K562 (cell line): Measurements from ENCODE around the gene TFAP2B. TPM values are rescaled to one million over a fixed set of nuclear protein-coding genes. Genes with fewer than 3 reads are reported as not detected.

Source experiments
- ATAC-seq: fragments of 200-7000 bp; cut with Tn5 transposase; 3 replicates; pipeline ENCODE4 v1.9.1; 2020; ENCODE audit warnings: moderate library complexity
- BruUV-seq: library from RNA; stranded (reverse); fragments of 400-500 nt; replicated peaks from 2 replicates; lab custom pipeline; 2021; lab: Mats Ljungman, UMichigan
- CTCF ChIA-PET: fragments of 300-600 bp; formaldehyde crosslinking; extraction: SDS; loops from one replicate; lab custom pipeline; 2021; ENCODE audit warnings: low intra/inter-chr PET ratio; lab: Yijun Ruan, JAX
- POLR2A ChIA-PET: fragments of 300-600, 350-650 bp; sonication (Branson Sonifier 250); formaldehyde crosslinking; extraction: SDS; loops from one replicate; lab custom pipeline; 2021; ENCODE audit warnings: antibody characterized with exemption, inconsistent platforms; lab: Yijun Ruan, JAX
- DNase-seq, 4 experiments: peaks; one replicate each; pipeline versions ENCODE4 v3.0.0 to v3.0.0-alpha.2; 2011 to 2018; ENCODE audit warnings: low spot score in 3 of 4, mixed read lengths in 3 of 4; ENCODE audit errors: extremely low read depth in 1 of 4
- FAIRE-seq: peaks from 2 replicates; lab custom pipeline; 2011; peaks lifted over from hg19 to GRCh38; lab: Jason Lieb, UNC
- H2AFZ ChIP-seq: 2 replicates; pipeline ENCODE4 v1.6.0; 2011; ENCODE audit warnings: low read depth, low read length, control low read depth, inconsistent platforms
- H3K27ac ChIP-seq: fragments of 200-600 bp; 3 replicates; pipeline ENCODE4 v1.8.0; 2011; ENCODE audit warnings: low read depth, mild to moderate bottlenecking, control low read depth, inconsistent platforms, low read length, moderate library complexity, mixed read lengths; ENCODE audit errors: extremely low read depth
- H3K27me3 ChIP-seq, 2 experiments: fragments of 300-600 bp in 1 of 2; 2 replicates in 1 of 2; 3 replicates in 1 of 2; pipeline versions ENCODE4 v1.6.0 to v1.8.0; 2011; ENCODE audit warnings: inconsistent platforms in 2 of 2, low read length in 2 of 2, mild to moderate bottlenecking in 1 of 2, mixed read lengths in 1 of 2, moderate library complexity in 1 of 2; ENCODE audit not compliant: control insufficient read depth in 2 of 2, insufficient read depth in 2 of 2
- H3K36me3 ChIP-seq: fragments of 300-600 bp; 3 replicates; pipeline ENCODE4 v1.8.0; 2011; ENCODE audit warnings: mild to moderate bottlenecking, low read length, inconsistent platforms; ENCODE audit not compliant: control insufficient read depth, insufficient read depth
- H3K4me1 ChIP-seq, 2 experiments: fragments of 200-600 bp in 1 of 2; replicated peaks in 1 of 2; 2 replicates in 1 of 2; 3 replicates in 1 of 2; pipeline versions ENCODE4 v1.5.1 to v1.8.0; 2011; ENCODE audit warnings: inconsistent platforms in 2 of 2, low read length in 2 of 2, mild to moderate bottlenecking in 1 of 2, mixed read lengths in 1 of 2, moderate library complexity in 1 of 2; ENCODE audit not compliant: control insufficient read depth in 2 of 2, insufficient read depth in 2 of 2
- H3K4me2 ChIP-seq: 2 replicates; pipeline ENCODE4 v1.6.1; 2011; ENCODE audit warnings: low read length, control low read depth, inconsistent platforms, mixed read lengths; ENCODE audit not compliant: insufficient read depth
- H3K4me3 ChIP-seq: fragments of 200-600 bp; sonication (generic), shearing (Covaris generic); 2 replicates; pipeline ENCODE4 v1.5.1; 2016; ENCODE audit warnings: control low read depth, inconsistent platforms
- H3K79me2 ChIP-seq: fragments of 200-600 bp; 3 replicates; pipeline ENCODE4 v1.8.0; 2011; ENCODE audit warnings: low read length, inconsistent platforms; ENCODE audit not compliant: control insufficient read depth, insufficient read depth
- H3K9ac ChIP-seq, 2 experiments: 2 replicates each; pipeline versions ENCODE4 v1.6.0 to v1.6.1; 2011; ENCODE audit warnings: low read depth in 2 of 2, low read length in 2 of 2, control low read depth in 1 of 2, inconsistent platforms in 1 of 2, mild to moderate bottlenecking in 1 of 2, mixed read lengths in 1 of 2; ENCODE audit not compliant: insufficient read depth in 1 of 2
- H3K9me1 ChIP-seq: one replicate; pipeline ENCODE4 v1.6.0; 2011; ENCODE audit warnings: inconsistent platforms, mild to moderate bottlenecking, low read length, moderate library complexity; ENCODE audit not compliant: control insufficient read depth, insufficient read depth
- H3K9me3 ChIP-seq: replicated peaks from 2 replicates; pipeline ENCODE4 v1.5.1; 2011; ENCODE audit warnings: low read depth, low read length, inconsistent platforms; ENCODE audit not compliant: control insufficient read depth, insufficient read depth
- H4K20me1 ChIP-seq: replicated peaks from 2 replicates; pipeline ENCODE4 v1.6.1; 2011; ENCODE audit warnings: low read length, inconsistent platforms, mixed read lengths; ENCODE audit not compliant: control insufficient read depth, insufficient read depth
- CBX3 ChIP-seq, 2 experiments: IDR thresholded peaks; 1 replicate in 1 of 2; 2 replicates in 1 of 2; pipeline ENCODE4 v1.6.1; 2012; ENCODE audit warnings: inconsistent platforms in 2 of 2, low read length in 2 of 2, borderline replicate concordance in 1 of 2, control low read depth in 1 of 2
- YY1 ChIP-seq, 3 experiments: IDR thresholded peaks; 2 replicates each; pipeline ENCODE4 v1.6.1; 2011; ENCODE audit warnings: low read length in 2 of 3, mild to moderate bottlenecking in 2 of 3, moderate library complexity in 2 of 3, borderline replicate concordance in 1 of 3, control low read depth in 1 of 3, low read depth in 1 of 3; ENCODE audit not compliant: insufficient read depth in 3 of 3, insufficient replicate concordance in 2 of 3, control insufficient read depth in 1 of 3, insufficient read length in 1 of 3; ENCODE audit errors: extremely low read depth in 1 of 3
- ZNF316 ChIP-seq: fragments of 450-650 bp; IDR thresholded peaks from 2 replicates; pipeline ENCODE4 v1.6.1; 2016
- WGBS: fragments of 100-300 bp; shearing (Covaris generic); methylation state at CpG from one replicate; pipeline ENCODE4 v1.1.6; 2016; ENCODE audit warnings: low coverage, mixed read lengths; ENCODE audit not compliant: insufficient coverage; ENCODE audit errors: missing lambda C conversion rate; 5-methylcytosine and 5-hydroxymethylcytosine counted together
- in situ Hi-C: fragments of 300-500 bp; cut with MboI; formaldehyde crosslinking; loops from 4 replicates; pipeline ENCODE4 v1.15.0; 2018; ENCODE audit warnings: inconsistent platforms, mixed read lengths
- intact Hi-C: fragments of 100-400 bp; cut with micrococcal nuclease; formaldehyde crosslinking; loops from 2 replicates; pipeline ENCODE4 v1.14.2; 2022
- polyA plus RNA-seq, 8 experiments: library from polyadenylated mRNA; depleted of rRNA in 4 of 8; stranded (reverse) in 5 of 8; unstranded in 3 of 8; fragments of >200 nt; fragmentation: Nextera tagmentation in 2 of 8; fragmentation: Illumina TruSeq in 1 of 8; extraction: Ambion mirVana in 2 of 8; extraction: Trizol in 1 of 8; gene quantifications; 2 replicates each; pipeline versions ENCODE4 v1.2.1 to v1.2.3, GENCODE V29; 2011 to 2014; ENCODE audit warnings: inconsistent platforms in 1 of 8, missing spikeins in 1 of 8
- total RNA-seq, 7 experiments: library from RNA; depleted of rRNA in 6 of 7; stranded (reverse); fragments of >200 nt in 6 of 7; fragmentation: Illumina TruSeq in 2 of 7; extraction: Trizol in 2 of 7; gene quantifications; 2 replicates each; pipeline versions ENCODE4 v1.2.1 to v1.2.3, GENCODE V29; 2011 to 2021; ENCODE audit warnings: low replicate concordance in 1 of 7
- TF ChIP-seq, protein P1 (sequence below): sonication (generic); formaldehyde crosslinking; IDR thresholded peaks from 2 replicates; pipeline ENCODE4 v1.8.1; 2023; ENCODE audit warnings: mild to moderate bottlenecking, missing genetic modification reagents

Gene TFAP2B
- total and polyA plus RNA-seq, 9 of the 15 experiments (the other 6 are each of a cell fraction or from before 2014, with no cell fraction given), result not detected

DNA sequence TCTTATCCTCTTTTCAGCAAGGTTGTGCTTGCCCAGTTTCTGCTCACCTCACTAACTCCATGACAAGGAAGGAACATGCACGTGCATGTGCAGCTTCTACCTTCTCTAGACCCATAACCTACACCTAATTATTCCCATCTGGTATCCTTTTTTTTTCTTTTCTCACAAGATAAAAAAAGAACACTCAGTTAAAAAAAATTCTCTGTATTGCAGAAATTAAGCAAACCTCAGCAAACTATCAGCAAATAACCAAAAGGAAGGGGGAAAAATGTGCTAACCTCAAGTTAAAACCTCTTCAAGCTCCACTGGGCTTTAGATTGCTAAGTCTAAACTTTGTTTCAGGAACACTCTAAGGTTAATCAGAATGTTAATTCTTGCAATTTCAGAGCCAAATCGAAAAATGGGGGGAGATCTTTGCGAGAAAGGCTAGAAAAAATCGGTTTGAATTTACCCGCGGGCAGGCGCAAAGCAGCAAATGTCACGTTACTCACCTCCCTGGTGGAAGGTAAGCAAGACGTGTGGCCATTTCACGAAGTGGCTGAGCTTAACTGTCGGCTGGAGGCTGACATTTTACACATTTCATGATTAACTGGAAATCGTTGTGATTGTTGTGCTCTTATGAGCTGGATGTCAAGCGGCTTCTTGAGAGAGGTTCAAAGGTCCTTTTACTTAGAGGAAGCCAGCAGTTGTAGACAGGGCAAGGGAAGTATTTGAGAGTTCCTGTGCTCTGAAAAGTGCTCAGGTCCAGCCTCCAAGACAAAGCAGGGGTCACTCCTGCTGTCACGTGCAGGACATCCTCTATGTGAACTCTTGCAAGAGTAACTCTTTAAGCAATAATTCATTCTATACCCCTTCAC, 19.1 kb downstream of the TFAP2B start:
- H3K4me3 ChIP-seq, result no peak overlapping the region
- H3K27me3 ChIP-seq, result no peaks in the 10 kb centered on the region
- ATAC-seq (no peak), DNase-seq (no peak), FAIRE-seq (no peak)
- BruUV-seq, result no TSS peak
- TF ChIP-seq CBX3 (IDR thresholded peaks at IDR 0.05; ENCODE audit: borderline replicate concordance in 1 of 2, low read length in 2 of 2) (no peak), YY1 (IDR thresholded peaks at IDR 0.05; ENCODE audit: borderline replicate concordance in 1 of 3, control insufficient read depth in 1 of 3, extremely low read depth in 1 of 3, insufficient read depth in 3 of 3, insufficient read length in 1 of 3, insufficient replicate concordance in 2 of 3, low read depth in 1 of 3, low read length in 2 of 3) (peak in 1 of 3 experiments; percentile 39), ZNF316 (peak; percentile 24; the same call in 1 of the 2 replicates)
- TF ChIP-seq, protein P1, sequence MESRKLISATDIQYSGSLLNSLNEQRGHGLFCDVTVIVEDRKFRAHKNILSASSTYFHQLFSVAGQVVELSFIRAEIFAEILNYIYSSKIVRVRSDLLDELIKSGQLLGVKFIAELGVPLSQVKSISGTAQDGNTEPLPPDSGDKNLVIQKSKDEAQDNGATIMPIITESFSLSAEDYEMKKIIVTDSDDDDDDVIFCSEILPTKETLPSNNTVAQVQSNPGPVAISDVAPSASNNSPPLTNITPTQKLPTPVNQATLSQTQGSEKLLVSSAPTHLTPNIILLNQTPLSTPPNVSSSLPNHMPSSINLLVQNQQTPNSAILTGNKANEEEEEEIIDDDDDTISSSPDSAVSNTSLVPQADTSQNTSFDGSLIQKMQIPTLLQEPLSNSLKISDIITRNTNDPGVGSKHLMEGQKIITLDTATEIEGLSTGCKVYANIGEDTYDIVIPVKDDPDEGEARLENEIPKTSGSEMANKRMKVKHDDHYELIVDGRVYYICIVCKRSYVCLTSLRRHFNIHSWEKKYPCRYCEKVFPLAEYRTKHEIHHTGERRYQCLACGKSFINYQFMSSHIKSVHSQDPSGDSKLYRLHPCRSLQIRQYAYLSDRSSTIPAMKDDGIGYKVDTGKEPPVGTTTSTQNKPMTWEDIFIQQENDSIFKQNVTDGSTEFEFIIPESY (CRISPR knock-in tag), result peak; percentile 69
- no peaks in the 10 kb centered on the region for H3K9me1 ChIP-seq
- no peak overlapping the region for H3K9ac ChIP-seq
- no peak overlapping the region for H3K4me2 ChIP-seq
- H3K27ac ChIP-seq, result no peak overlapping the region
- WGBS, result 44% methylated on average over 14 of the region's 14 CpGs
- no peaks in the 10 kb centered on the region for H3K36me3 ChIP-seq
- intact Hi-C loops, result no loop called here
- H3K79me2 ChIP-seq, result no peaks in the 10 kb centered on the region
- ChIA-PET CTCF (interaction anchor here (0.8 kb wide), 1 partner anchor 22 kb away, joined by 5 read pairs; no protein-coding TSS in a partner anchor), POLR2A (interaction anchor here (0.5 kb wide), 1 partner anchor 1514 kb away, joined by 3 read pairs; no protein-coding TSS in a partner anchor)
- in situ Hi-C loops, result no loop called here
- peak overlapping the region; percentile 54 for H2AFZ ChIP-seq
- H3K4me1 ChIP-seq, result peaks cover 0 to 5% of the 10 kb centered on the region in 2 experiments; a peak in 1 of 5 replicates
- H3K9me3 ChIP-seq, result no peaks in the 10 kb centered on the region
- no peaks in the 10 kb centered on the region for H4K20me1 ChIP-seq
